Activated T-cell treated with anti-CD3 and anti-CD28 coated beads for 1 hour (primary cell): ENCODE measurements around the gene KCNRG.
"Not testable (repeated sequence)": the region's sequence is repeated elsewhere in the genome, so short reads cannot be mapped to it uniquely, and the experiment has no call there.

Experiments
- DNase-seq: peaks from one replicate; pipeline ENCODE4 v3.0.0-alpha.2; 2020; ENCODE audit warnings: low read depth

Gene KCNRG, protein sequence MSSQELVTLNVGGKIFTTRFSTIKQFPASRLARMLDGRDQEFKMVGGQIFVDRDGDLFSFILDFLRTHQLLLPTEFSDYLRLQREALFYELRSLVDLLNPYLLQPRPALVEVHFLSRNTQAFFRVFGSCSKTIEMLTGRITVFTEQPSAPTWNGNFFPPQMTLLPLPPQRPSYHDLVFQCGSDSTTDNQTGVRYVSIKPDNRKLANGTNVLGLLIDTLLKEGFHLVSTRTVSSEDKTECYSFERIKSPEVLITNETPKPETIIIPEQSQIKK

DNA sequence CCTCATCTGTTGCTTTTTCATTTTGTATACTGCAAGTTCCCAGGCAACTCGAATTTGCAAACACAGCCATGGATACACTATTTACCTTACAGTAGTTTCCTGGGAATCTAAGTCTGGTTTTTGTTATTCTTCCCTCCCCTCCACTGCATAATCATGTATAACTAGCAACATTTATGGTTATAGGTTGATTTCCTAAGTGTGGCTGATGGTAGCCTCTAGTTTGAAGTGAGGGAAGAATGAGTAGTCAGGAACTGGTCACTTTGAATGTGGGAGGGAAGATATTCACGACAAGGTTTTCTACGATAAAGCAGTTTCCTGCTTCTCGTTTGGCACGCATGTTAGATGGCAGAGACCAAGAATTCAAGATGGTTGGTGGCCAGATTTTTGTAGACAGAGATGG is at the start of gene KCNRG:
TSS of gene KCNRG (plus strand) at position 187 of the 400 bp plus-strand sequence. CDS start at position 237, 50 bp downstream.
- DNase-seq = no peak

DNA sequence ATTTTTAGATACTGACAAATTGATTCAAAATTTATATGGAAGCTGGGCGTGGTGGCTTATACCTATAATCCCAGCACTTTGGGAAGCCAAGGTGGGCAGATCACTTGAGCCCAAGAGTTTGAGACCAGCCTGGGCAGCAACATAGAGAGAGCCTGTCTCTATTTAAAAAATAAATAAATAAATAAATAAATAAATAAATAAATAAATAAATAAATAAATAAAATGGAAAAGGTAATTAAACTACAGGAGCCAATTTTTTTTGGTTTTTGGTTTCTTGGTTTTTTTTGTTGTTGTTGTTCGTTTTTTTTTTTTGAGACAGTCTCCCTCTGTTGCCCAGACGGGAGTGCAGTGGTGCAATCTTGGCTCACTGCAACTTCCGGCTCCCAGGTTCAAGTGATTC is 47.8 kb upstream of the KCNRG start:
- no peak for DNase-seq

DNA sequence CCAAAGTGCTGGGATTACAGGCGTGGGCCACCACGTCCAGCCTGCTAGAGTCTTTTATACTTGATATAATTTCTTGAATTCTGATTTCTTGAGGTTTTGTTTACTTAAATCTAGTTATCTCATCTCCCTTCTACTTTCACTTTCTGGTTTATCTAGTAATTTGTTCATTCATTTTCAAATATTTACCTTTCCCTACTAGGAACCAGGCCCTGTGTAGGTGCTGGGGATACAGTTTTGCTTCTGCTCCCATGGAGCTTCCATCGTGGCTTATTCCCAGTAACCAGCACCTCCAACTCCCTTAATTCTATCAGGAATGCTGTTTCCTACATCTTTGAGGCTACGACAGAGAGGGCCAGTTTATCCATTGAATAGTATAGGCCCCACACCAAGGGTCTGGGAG is 42.5 kb upstream of the KCNRG start:
- no peak for DNase-seq

DNA sequence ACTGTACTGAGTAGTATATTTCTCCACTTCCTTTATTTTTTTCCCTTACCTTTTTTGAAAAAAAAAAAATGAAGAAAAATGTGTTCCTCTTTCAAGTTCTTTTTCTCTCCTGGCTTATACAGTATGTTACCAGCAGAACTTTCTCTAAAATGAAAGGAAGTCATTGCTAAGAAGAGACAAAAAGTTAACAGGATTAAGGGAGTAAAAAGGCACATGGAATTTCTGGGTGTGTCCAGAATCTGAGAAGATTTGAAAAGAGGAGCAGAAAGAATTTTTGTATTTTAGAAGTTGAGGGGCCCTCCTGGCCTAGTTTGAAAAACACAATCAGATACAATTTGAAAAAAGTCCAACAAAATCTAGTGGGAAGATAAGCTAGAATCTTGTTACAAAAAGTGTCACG is 39.4 kb upstream of the KCNRG start:
- no peak for DNase-seq

DNA sequence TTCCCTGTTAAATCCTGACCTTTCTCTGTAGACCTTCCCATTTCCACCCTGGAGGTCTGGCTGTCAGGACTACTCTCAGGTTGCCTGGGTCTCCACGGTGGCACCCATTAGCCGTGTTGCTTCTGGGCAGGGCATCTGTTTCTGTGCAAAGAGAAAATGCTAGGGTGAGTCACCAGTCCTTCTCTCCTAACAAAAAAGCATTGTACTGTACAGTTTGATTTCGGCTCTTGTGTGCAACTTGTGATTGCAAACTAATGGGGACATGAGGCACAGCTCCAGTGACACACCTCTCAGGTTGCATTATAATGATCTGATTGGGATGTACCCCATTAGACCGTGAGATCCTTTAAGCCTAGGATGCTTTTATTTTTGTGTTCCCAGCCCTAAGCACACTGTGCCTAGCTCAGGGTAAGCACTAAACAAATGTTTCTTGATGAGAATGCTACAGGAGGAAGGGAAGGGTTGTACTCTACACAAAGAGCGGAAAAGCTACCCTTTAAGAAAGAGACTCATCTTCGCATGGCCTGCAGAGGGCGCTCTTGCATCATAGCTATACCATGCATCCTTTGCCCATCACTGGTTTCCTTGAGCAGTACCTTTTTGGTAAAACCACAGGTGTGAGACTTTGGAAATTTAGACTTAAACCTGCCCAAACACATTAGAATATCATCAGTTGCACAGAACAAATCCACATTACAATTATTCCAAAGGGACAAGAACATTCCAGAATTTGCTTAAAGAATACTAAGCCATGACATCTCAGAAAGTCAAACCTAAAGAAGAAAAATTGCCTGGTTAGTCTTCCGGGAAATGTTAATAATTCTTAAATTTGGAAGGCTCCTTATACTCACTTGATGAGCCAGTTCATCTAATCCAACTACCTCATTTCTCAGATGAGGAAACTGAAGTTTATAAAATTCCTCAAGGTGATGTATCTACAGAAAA is 38.7 kb upstream of the KCNRG start:
- peak; percentile 77 for DNase-seq

DNA sequence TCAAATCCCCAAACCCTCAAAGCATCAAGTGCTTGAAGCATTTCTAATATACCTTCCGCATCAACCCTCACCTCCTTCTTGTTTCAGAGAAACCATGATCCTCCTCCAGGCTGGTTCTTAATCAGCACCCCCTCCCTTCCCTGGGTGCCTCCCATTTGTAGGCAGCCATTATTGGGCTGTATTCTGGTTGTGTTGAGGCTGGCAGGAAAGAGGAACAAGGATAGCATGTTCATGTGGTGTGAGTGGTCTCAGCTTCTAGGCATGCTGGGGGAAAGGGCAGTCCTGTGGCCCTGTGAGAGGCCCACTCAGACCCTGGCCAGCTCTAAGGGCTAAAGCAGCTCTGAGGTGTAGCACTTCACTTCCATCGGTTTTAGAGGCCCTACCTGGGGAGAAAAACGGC is 37.3 kb upstream of the KCNRG start:
- no peak for DNase-seq

DNA sequence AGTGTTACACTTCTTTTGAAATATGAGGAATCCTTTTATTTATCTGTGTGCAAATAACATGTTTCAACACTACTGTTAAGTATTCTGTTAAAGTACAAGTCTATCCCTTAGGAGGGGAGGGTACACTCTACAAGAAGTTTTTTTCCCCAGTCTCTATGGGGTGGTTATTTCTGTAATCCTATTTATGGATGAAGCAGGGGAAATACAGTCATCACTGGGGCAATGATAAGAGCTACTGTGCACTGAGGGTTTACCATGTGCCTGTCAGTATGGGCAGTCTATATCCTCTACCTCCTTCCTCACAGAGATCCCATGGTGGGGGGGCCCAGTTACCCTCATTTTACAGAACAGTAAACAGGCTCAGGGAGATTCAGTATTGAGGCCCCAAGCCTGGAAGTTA is 35.0 kb upstream of the KCNRG start:
- DNase-seq = no peak

DNA sequence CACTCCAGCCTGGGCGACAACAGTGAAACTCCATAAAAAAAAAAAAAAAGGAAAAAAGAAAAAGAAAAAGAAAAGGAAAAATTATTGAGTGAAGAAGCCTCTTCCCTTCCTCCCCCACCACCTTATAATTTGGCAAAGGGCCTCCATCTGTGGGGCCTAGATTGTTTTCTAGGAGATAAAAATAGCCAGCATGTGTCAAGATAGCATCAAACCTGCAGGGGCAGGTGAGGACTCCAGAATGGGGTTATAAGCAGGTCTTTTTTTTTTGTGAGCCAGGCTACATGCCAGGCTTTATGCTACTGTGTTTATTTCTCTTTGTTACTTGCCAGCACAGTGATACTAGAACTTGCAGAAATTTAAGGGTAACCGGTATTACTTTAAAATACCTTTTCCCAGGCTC is 30.1 kb upstream of the KCNRG start:
- no peak for DNase-seq

DNA sequence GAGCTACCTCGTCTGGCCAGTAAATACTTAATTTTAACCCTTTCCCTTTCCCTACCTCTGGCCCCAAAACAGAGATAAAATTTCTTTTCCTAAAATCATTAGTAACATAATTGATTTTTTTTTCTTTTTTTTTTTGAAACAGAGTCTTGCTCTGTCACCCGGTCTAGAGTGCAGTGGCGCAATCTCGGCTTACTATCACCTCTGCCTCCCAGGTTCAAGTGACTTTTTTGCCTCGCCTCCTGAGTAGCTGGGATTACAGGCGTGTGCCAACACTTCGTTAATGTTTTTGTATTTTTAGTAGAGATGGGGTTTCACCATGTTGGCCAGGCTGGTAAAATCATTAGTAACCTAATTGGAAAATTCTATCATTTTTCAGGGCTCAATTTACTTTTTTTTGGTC is 28.8 kb upstream of the KCNRG start:
- DNase-seq = no peak

DNA sequence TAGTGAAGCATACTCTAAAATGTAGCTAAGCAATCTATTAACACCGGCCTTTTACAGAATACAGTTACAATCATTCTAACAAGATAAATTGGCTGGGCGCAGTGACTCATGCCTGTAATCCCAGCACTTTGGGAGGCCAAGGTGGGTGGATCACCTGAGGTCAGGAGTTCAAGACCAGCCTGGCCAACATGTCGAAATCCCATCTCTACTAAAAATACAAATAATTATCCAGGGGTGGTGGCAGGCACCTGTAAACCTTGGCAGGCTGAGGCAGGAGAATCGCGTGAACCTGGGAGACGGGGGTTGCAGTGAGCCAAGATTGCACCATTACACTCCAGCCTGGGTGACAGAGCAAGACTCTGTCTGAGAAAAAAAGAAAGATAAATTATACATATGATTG is 24.6 kb upstream of the KCNRG start:
- not testable (repeated sequence) for DNase-seq

DNA sequence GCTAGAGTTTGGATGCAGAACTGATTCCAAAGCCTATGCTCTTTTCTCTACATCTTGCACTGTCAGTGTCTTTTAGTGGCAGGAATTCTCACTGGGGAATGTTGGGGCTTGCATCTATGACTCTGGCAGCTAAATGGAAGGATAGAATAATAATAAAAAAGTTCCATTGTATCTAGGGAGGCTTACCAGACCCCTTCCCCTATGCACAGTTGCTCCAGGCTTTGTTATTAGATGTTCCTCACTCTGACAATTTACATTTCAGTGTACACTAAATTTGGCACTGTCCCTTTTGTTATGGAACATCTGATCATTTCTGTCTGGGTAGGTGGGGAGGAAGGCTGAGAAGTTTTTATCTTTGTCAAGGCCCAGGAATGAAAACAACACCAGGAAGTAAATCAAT is 22.1 kb upstream of the KCNRG start:
- DNase-seq = no peak

DNA sequence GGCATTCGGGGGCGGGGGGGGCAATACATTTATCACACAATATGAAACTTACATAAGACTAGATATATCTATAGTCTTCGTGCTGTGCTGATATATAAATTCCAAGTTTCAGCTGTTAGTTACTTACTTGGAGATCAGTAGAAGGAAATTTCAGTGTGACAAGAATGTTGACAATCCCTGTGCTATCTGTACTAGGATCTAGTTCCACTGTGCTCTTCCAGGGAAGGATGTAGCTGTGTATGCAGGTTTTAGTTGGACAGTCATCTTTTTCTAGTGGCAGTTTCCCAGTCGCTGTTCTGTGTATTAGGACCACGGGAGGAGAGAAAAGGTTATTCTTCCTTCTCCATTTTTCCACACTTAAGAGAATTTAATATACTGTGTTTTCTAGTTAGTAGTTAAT is 21.6 kb upstream of the KCNRG start:
- DNase-seq = no peak

DNA sequence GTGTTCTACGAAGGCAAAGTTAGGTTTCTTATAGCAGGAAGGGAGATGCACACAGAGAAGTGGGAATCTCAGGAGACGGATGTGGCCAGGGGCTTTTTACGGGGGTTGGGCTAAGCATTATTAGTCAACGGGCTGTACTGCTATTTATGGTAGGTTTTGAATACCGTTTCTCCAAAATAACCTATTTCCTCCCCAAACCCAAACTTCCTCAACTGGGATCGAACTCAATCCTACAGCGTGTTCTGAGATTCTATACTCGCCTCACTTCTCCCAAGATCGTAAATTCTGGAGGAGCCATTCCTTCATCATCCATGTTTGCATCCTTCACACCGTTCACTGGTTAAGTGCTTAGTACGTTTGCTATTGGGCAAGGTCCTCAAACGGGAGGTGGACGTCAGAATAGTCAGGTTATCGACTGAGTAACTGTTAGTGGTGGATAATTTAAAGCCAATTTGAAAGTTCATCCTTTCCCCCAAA is 19.6 kb upstream of the KCNRG start:
- DNase-seq = no peak

DNA sequence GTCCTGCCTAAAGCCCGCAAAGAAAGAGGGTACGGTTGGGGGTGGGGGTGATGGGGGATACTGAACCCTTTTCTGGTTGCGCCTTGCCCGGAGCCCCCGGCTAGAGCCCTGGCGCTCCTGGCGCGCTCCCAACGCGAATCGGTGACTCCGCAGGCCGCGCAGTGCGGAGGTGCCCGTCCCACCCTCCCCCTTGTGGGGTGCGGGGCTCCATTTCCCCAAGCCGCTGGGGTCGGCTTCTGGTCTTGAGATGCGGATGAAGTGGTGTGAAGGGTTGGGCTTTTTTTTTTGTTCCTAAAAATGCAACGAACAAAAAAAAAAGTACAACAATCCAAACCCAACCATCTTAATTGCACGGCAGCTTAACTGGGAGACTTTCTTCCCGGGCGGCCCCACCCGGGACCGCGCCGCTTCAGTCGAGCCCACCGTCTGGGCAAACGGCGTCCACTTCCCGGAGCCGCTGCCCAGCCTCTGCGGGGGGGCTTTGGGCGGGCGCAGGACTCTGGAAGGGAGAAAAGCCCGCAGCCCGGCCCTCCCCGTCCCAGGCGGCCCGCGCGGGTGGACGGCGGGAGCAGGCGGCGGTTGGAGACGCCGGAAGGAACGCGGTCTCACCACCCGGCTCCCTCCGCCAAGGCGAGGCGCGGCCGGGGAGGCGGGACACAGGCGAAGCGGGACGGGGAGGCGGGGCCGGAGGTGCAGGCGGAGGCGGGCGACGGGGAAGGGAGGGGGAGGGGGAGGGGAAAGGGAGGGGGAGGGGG is 18.9 kb upstream of the KCNRG start:
- peak; percentile 80 for DNase-seq

DNA sequence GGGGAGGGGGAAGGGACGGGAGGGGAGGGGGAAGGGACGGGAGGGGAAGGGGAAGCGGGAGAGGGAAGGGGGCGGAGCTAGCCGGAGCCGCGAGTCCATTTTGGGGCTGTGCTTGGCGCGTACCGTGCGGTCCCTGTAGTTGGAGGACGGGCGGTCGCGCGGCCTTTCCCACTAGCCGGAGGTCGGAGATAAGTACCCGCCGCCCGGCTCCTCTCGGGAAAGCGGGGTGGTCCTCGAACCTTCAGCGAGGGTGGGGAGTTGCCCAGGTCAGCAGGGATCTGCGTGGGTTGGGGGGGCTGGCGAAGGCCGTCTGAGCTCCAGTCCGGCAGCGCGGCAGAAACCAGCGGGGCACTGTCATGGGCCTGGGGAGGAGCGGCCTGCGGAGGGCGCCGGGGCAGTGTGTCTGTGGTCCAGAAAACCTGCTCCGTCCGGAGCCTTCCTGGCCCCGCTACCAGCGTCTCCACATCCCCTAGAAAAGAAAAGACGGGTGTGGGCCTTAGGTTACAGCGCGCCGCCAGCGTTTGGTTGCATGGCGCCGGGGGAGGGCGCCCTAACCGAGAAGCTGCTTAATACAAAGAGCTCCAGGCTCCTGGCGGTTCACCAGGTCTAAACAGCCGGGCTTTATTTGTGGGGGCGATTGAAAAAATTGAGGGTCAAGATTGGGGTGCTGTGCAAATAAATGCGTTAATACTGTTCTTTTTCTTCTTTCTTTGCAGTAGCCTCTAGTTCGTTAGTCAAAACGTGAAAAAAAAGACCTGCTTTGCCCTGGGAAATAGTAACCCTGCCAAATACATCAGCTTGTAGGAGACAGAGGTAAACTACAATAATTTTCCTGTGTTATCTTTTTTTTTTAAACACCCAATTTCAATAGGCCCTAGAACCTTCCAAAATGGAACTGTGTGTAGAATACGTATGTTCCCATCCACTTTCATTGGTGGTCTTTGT is 18.0 kb upstream of the KCNRG start, which contains the start of gene TRIM13:
TSS of gene TRIM13 (plus strand) at position 92 of the 945 bp plus-strand sequence. CDS start 14,899 bp downstream, outside the sequence.
- DNase-seq = peak; percentile 70

DNA sequence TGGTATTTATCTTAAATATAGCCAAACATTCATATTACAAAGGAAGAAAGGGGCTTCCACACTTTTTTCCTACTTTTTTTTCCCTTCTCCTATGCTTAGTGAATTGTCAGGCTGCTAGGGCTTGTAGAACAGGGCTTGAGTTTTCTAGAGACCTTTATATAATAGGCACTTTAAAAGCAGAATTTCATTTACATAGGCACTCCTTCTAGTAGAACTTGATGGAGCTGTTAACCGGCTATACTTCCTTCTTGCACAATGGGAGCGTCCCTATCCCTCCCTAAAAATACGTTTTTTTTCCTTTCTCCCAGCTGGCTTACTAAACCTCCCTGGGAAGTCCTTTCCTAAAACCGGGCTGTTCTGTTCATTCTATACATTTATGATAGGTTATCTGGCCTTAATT is 17.3 kb upstream of the KCNRG start:
- DNase-seq = no peak

DNA sequence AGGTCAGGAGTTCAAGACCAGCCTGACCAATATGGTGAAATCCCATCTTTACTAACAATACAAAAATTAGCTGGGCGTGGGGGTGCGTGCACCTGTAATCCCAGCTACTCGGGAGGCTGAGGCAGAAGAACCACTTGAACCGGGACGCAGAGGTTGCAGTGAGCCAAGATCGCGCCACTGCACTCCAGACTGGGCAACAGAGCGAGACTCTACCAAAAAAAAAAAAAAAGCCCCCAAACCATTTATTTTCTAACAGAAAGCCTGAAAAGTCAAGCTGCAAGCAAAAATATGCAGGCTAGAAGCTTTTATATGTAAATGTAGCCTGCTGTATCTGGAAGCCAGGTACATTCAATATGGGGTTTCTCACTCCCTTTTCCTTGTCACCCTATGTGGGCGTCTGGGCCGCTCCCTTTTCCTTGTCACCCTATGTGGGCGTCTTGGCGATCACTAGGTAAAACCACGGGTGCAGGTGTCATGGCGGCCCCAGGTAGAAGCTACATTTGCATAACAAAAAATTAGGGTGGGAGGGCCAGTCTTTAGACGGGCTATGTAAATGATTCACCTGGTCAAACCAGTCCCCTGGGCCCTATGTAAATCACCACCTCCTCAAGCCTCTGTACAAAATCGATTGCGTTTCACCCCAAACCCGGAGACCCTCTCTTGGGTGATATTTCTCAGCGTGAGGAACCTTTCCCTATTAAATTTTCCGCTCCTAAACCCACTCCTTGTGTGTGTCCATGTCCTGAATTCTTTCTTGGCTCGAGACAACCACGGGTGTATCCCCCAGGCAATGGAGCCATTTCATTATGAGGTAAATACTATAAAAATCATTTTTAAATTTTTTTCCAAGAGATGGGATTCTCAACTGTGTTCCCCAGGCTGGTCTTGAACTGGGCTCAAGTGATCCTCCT is 16.3 kb upstream of the KCNRG start:
- DNase-seq = no peak

DNA sequence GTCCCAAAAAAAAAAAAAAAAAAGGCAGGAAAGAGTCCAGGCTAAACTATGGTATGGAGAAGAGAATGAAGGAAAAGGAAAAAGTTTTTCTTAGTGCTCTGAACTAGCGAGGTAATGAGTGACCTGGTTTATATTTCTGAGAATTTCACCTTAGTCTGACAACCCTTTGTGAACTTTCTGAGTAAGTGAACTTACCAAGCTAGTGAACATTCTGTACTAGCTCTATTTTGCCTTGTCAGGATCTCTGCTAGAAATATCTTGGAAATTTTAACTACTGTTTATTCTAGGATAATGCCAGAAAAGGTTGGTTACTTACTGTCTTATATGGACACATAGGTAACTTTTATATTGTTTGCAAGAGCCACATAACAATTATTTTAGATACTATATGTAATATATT is 14.0 kb upstream of the KCNRG start:
- no peak for DNase-seq

DNA sequence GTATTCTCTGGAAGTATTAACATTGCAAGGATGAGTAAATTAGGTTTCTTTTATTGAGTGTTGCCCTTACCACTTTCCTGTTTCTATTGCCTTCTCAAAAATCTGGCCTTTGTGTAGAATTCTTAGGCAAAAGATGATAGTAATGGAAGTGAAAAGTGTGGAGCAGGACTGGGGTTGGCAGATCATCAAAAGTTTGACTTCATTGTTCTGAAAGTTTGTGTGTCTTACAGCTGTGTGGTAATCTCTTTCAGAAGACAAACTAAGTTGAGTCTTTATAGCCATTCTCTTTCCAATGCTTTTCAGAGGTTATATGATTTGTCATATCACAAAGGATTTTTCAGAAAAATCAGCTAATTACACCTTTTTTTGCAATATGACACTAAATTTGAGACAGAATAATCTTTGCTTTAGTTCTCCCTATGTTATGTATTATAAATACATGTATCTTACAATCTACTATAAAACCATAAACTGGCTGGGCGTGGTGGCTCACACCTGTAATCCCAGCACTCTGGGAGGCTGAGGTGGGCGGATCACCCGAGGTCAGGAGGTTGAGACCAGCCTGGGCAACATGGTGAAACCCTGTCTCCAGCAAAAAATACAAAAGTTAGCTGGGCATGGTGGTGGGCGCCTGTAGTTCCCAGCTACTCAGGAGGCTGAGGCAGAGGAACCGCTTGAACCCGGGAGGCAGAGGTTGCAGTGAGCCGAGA is 8.7 kb upstream of the KCNRG start:
- no peak for DNase-seq
